MM.1S (cell line): ENCODE results near the gene MAPK11.

Experiments
- CTCF ChIP-seq: fragments of 300-600 bp; sonication (generic); IDR thresholded peaks from 2 replicates; pipeline ENCODE4 v1.5.1; 2016; ENCODE audit warnings: antibody characterized with exemption, low read length, mixed read lengths
- EZH2 ChIP-seq: fragments of 300-600 bp; sonication (generic); optimal IDR thresholded peaks from 2 replicates; pipeline ENCODE3; 2017; ENCODE audit warnings: low read depth, mild to moderate bottlenecking, antibody characterized with exemption, low read length, mixed read lengths
- EZH2phosphoT487 ChIP-seq: fragments of 300-600 bp; sonication (generic); IDR thresholded peaks from 2 replicates; pipeline ENCODE4 v1.6.1; 2018; ENCODE audit warnings: antibody characterized with exemption, low read length

GRCh38 chr22:50315289-50316113, 45.3 kb upstream of the MAPK11 start:
- no peak for TF ChIP-seq CTCF
- no peak for TF ChIP-seq EZH2
- TF ChIP-seq EZH2phosphoT487 = no peak
